ENCODE measurements around the gene ESYT1. TPM values are rescaled to one million over a fixed set of nuclear protein-coding genes. Genes with fewer than 3 reads are reported as not detected.
A peak's percentile ranks its signal among the peaks of the same experiment; 100 is the strongest.

Gene ESYT1, protein sequence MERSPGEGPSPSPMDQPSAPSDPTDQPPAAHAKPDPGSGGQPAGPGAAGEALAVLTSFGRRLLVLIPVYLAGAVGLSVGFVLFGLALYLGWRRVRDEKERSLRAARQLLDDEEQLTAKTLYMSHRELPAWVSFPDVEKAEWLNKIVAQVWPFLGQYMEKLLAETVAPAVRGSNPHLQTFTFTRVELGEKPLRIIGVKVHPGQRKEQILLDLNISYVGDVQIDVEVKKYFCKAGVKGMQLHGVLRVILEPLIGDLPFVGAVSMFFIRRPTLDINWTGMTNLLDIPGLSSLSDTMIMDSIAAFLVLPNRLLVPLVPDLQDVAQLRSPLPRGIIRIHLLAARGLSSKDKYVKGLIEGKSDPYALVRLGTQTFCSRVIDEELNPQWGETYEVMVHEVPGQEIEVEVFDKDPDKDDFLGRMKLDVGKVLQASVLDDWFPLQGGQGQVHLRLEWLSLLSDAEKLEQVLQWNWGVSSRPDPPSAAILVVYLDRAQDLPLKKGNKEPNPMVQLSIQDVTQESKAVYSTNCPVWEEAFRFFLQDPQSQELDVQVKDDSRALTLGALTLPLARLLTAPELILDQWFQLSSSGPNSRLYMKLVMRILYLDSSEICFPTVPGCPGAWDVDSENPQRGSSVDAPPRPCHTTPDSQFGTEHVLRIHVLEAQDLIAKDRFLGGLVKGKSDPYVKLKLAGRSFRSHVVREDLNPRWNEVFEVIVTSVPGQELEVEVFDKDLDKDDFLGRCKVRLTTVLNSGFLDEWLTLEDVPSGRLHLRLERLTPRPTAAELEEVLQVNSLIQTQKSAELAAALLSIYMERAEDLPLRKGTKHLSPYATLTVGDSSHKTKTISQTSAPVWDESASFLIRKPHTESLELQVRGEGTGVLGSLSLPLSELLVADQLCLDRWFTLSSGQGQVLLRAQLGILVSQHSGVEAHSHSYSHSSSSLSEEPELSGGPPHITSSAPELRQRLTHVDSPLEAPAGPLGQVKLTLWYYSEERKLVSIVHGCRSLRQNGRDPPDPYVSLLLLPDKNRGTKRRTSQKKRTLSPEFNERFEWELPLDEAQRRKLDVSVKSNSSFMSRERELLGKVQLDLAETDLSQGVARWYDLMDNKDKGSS
- total RNA-seq = 85.1 TPM
- polyA plus RNA-seq = 116 TPM

DNA sequence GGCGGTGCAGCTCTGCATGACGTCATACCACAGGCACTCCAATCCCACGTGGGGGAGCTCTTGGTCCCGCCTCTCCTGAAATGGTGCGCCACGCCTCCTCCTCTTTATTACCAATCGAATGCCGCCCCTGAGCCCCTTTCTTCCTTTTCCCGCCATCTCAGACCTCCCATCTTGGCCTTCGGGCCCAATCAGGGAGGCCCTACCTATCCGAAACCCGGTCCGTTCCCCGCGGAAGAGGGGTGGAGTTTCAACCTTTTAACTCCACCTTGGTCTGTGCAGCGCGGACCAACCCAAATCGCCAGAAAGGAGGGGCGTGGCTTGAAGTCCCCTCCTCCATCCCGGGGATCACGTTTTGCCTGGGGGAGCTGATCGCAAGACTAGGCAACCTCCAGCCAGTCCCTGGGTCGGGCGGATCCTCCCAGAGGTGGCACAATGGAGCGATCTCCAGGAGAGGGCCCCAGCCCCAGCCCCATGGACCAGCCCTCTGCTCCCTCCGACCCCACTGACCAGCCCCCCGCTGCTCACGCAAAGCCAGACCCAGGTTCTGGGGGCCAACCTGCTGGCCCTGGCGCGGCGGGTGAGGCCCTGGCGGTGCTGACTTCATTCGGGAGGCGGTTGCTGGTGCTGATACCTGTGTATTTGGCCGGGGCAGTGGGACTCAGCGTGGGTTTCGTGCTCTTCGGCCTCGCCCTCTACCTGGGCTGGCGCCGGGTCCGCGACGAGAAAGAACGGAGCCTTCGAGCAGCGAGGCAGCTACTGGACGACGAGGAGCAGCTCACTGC lies at the start of gene ESYT1:
ESYT1 (plus strand) TSS at position 380 of the 782 bp plus-strand sequence; CDS start at position 433, 53 bp downstream.
- peaks cover 8% of the 10 kb centered on the region for H3K36me3 ChIP-seq (ENCODE audit: insufficient read depth)
- peak; percentile 100 for DNase-seq (ENCODE audit: extremely low spot score)
- H3K4me1 ChIP-seq (ENCODE audit: insufficient read depth) = no peaks in the 10 kb centered on the region
- peak within 1 kb of the TSS; percentile 67 for H3K4me3 ChIP-seq (ENCODE audit: low read depth, low read length)
- under 1% methylated on average over 49 of the region's 49 CpGs for WGBS
- peak within 1 kb of the TSS; percentile 86 for H3K27ac ChIP-seq (ENCODE audit: low read depth)

DNA sequence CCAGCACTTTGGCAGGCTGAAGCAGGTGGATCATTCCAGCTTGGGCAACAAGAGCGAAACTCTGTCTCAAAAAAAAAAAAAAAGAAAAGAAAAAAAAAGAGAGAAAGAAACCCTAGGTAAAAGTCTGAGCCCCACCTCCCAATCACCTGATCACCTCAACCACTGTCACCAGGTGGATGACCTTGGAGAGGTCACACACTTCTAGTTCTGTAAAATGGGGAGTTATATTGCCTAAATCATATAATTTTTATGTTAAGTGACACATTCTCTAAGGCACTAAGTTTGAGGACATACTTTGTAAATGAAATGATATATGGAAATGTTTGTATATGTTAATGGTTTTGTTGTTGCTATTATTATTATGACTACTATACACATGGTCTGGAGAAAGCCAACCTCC lies 49.6 kb upstream of the ESYT1 start:
- Histone ChIP-seq H3K4me3 (ENCODE audit: low read depth, low read length) (no peak overlapping the region), H3K36me3 (ENCODE audit: insufficient read depth) (no peaks in the 10 kb centered on the region), H3K27ac (ENCODE audit: low read depth) (no peak overlapping the region), H3K4me1 (ENCODE audit: insufficient read depth) (no peaks in the 10 kb centered on the region)
- no peak for DNase-seq (ENCODE audit: extremely low spot score)
- WGBS = 94% methylated on average over 1 of the region's 1 CpG

DNA sequence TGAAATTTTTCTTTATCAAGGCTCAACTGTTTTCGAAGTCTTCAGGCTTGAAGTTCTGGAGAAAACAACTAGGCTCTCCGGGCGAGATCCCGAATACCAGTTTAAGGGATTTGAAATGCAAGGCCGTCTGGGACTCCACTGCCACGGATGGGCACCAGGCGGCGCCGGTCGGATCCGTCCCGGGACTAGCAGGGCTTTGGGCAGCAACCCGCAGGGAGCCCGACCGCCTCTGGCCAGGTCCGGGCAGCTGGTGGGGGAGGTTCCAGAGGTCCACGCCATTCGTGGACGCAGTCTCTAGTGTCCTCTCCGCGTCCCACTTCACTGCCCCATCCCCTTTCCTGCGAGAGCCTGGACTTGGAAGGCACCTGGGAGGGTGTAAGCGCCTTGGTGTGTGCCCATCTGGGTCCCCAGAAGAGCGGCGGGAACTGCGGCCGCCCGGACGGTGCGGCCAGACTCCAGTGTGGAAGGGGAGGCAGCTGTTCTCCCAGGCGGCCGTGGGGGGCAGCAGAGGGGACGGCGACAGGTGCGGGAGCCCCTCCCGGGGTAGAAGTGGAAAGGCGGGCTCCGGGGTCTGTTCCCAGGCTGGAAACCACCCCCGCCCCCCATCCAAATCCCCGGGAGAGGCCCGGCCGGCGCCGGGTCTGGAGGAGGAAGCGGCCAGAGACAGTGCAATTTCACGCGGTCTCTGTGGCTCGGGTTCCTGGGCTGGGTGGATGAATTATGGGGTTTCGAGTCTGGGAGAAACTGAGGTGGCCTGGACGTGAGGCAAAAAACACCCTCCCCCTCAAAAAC lies 48.9 kb upstream of the ESYT1 start:
- Histone ChIP-seq H3K4me1 (ENCODE audit: insufficient read depth) (no peaks in the 10 kb centered on the region), H3K27ac (ENCODE audit: low read depth) (peak overlapping the region; percentile 68), H3K36me3 (ENCODE audit: insufficient read depth) (no peaks in the 10 kb centered on the region), H3K4me3 (ENCODE audit: low read depth, low read length) (peak overlapping the region; percentile 41)
- WGBS = 1% methylated on average over 50 of the region's 50 CpGs
- no peak for DNase-seq (ENCODE audit: extremely low spot score)

DNA sequence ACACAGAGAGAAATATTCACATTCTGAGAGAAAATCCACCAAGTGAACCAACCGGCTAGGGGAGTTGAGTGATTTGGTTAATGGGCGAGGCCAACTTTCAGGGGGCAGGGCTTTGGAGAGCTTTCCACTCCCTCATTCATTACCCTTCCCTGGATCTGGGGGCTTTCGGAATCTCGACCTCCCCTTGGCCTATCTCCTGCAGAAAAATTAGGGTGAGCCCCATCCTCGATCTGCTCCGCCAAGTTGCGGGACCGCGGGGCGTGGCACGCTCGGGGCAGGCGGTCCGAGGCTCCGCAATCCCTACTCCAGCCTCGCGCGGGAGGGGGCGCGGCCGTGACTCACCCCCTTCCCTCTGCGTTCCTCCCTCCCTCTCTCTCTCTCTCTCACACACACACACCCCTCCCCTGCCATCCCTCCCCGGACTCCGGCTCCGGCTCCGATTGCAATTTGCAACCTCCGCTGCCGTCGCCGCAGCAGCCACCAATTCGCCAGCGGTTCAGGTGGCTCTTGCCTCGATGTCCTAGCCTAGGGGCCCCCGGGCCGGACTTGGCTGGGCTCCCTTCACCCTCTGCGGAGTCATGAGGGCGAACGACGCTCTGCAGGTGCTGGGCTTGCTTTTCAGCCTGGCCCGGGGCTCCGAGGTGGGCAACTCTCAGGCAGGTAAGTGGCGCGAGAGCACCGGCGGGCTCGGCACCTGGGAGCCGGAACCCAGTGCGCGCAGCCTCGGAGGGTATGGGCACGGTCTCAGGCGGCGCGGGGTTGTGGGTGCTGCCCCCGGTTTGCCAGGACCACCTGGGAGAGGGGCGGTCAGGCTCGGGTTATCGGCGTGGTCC lies 48.1 kb upstream of the ESYT1 start, which contains the start of gene ERBB3:
ERBB3 (plus strand) TSS at position 443 of the 833 bp plus-strand sequence; CDS start at position 579, 136 bp downstream.
- no peaks in the 10 kb centered on the region for H3K4me1 ChIP-seq (ENCODE audit: insufficient read depth)
- no peaks in the 10 kb centered on the region for H3K36me3 ChIP-seq (ENCODE audit: insufficient read depth)
- DNase-seq (ENCODE audit: extremely low spot score) = peak; percentile 88
- peak within 1 kb of the TSS; percentile 41 for H3K4me3 ChIP-seq (ENCODE audit: low read depth, low read length)
- WGBS = under 1% methylated on average over 59 of the region's 59 CpGs
- H3K27ac ChIP-seq (ENCODE audit: low read depth) = peak within 1 kb of the TSS; percentile 76

DNA sequence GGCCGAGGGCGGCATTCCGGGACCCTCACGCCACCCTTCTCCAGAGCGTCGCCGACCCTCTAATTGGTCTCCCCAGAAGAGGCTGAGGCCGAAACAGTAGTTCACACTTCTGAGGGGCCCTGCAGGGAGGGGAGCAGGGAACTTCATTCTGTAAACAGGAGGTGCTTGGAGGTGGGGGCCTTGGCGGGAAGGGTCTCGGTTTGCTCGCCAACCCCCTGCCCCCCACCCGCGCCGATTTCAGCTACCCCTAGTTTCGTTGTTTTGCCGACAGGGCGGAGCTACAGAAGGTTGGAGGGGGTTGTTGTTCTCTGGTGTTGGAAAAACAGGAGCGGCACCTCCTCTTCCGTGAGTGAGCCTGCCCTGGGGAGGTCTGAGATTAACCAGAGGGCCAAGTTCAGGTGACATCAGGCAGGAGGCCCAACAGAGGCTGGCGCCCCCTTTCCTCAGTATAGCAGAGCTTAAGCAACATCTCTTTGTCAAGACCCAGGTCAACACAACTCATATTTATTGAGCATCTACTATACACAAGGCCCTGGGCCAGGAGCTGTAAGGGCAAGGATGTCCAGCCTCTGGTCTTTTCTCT lies 47.4 kb upstream of the ESYT1 start:
- H3K36me3 ChIP-seq (ENCODE audit: insufficient read depth) = no peaks in the 10 kb centered on the region
- peak overlapping the region; percentile 76 for H3K27ac ChIP-seq (ENCODE audit: low read depth)
- H3K4me3 ChIP-seq (ENCODE audit: low read depth, low read length) = peak overlapping the region; percentile 41
- DNase-seq (ENCODE audit: extremely low spot score) = no peak
- H3K4me1 ChIP-seq (ENCODE audit: insufficient read depth) = no peaks in the 10 kb centered on the region
- 23% methylated on average over 20 of the region's 20 CpGs for WGBS

DNA sequence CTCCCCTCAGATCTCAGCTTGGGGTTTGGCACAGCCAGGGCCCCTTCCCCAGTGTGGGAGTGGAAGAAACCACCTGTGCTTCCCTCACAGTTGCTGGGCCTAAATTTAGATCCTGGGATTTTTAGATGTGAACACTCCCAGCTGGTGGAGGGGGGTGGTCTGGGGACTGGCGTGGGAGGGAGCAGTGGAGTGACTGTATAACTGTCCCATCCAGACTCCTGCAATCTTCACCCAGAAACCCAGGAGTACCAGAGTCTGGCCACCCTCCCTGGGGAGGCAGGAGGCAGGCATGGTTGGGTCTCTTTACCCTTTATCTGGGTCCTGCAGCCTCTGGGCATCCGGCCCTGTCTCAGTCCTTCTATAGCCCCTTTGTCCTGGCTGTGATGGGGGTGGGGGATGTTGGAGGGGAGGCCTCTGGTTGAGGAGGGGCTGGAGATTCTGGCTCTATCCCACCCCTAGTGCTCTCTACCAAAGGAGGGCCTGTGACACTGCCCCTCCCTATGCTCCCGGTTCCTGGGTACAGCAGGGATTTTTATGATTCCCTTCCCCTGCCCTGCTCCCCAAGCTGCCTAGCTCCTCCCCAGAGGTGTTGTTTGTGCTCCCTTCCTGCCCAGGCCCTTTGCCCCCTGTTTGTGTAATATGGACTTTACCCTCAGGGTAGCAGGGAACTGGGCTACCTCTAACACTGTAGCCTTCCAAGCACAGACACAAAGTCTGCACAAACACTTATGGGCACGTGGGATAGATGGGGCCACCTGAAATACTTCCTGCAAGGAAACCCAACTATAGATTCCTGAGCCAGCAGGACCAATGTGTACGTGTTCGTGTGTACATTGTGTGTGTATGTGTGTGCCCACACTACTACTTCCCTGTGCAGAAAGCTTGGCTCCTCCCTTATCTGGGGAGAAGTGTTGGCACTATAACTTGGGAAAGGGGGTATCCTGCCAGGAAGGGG lies 46.4 kb upstream of the ESYT1 start:
- peak overlapping the region; percentile 41 for H3K4me3 ChIP-seq (ENCODE audit: low read depth, low read length)
- no peak for DNase-seq (ENCODE audit: extremely low spot score)
- H3K36me3 ChIP-seq (ENCODE audit: insufficient read depth) = no peaks in the 10 kb centered on the region
- 53% methylated on average over 6 of the region's 6 CpGs for WGBS
- H3K4me1 ChIP-seq (ENCODE audit: insufficient read depth) = no peaks in the 10 kb centered on the region
- H3K27ac ChIP-seq (ENCODE audit: low read depth) = peak overlapping the region; percentile 61

DNA sequence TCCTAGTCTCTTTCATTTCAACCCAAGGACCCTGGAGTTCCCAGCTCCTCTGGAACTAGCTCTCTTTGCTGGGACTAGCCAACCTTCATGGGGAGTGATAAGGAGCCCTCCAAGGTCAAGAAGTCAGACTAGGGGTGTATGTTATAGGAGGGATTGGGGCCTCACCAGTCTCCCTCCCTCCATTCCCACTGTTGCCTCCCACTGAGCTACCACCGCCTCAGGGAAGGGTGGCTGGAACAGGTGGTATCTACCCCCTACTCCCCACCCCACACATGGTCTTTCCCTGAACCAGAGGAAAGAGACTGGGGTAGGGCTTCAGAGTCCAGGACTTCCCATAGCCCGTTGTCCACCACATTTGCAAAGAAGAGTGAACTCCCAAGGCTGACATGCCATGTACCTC lies 45.7 kb upstream of the ESYT1 start:
- 74% methylated on average over 2 of the region's 2 CpGs for WGBS
- H3K4me1 ChIP-seq (ENCODE audit: insufficient read depth) = no peaks in the 10 kb centered on the region
- H3K27ac ChIP-seq (ENCODE audit: low read depth) = no peak overlapping the region
- H3K36me3 ChIP-seq (ENCODE audit: insufficient read depth) = no peaks in the 10 kb centered on the region
- H3K4me3 ChIP-seq (ENCODE audit: low read depth, low read length) = no peak overlapping the region
- DNase-seq (ENCODE audit: extremely low spot score) = no peak

DNA sequence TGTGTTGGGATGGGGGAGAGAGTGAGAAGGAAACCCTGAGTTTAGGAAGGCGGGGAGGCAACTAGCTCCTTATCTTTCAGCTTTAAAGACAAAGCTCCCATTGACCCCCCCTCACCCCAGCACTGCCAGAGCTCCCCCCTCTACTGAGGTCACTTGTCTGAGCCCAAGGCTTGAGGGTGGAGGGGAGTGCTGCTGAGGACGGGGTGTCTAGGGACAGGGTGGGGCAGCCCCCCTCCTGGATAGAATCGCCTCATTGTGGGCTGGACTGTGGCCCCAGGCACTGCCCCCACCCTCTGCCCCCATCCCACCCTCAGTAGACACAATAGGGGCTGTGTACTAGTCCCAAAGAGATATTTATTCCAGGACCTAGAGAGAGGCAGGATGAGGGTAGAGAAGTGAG lies 45.1 kb upstream of the ESYT1 start:
- Histone ChIP-seq H3K27ac (ENCODE audit: low read depth) (no peak overlapping the region), H3K4me1 (ENCODE audit: insufficient read depth) (no peaks in the 10 kb centered on the region), H3K4me3 (ENCODE audit: low read depth, low read length) (no peak overlapping the region), H3K36me3 (ENCODE audit: insufficient read depth) (no peaks in the 10 kb centered on the region)
- DNase-seq (ENCODE audit: extremely low spot score) = no peak
- 56% methylated on average over 3 of the region's 3 CpGs for WGBS

DNA sequence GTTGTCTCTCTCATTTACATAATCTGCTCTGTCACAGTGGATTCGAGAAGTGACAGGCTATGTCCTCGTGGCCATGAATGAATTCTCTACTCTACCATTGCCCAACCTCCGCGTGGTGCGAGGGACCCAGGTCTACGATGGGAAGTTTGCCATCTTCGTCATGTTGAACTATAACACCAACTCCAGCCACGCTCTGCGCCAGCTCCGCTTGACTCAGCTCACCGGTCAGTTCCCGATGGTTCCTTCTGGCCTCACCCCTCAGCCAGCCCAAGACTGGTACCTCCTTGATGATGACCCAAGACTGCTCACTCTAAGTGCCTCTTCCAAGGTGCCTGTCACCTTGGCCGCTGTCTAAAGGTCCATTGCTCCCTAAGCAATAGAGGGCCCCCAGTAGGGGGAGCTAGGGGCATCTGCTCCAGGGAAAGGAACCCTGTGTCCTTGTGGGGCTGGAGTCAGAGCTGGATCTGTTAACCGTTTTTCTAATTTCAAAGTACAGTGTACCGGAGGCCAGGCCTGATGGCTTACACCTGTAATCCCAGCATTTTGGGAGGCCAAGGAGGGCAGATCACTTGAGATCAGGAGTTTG lies 43.0 kb upstream of the ESYT1 start:
- H3K4me3 ChIP-seq (ENCODE audit: low read depth, low read length) = no peak overlapping the region
- H3K36me3 ChIP-seq (ENCODE audit: insufficient read depth) = no peaks in the 10 kb centered on the region
- H3K27ac ChIP-seq (ENCODE audit: low read depth) = no peak overlapping the region
- H3K4me1 ChIP-seq (ENCODE audit: insufficient read depth) = no peaks in the 10 kb centered on the region
- WGBS = 88% methylated on average over 15 of the region's 15 CpGs
- DNase-seq (ENCODE audit: extremely low spot score) = no peak

DNA sequence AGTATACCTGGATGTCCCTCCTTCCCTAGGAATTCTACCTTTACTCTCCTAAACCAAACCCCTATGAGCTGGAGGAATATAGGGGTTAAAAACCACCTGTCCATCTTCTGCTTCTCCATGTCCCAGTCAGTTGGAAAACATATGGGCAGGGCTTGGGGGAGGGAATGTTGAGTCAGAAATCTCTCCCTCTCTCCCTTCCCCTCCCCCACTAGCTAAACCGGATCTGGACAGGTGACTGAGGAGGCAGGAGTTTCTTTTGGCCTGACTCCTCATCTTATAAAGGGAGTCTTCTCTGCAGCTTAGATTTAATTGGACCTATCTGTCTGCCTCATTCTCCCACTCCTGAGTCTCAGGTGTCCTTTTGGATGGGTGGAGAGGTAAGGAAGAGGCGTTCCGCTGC lies 42.0 kb upstream of the ESYT1 start:
- no peak overlapping the region for H3K27ac ChIP-seq (ENCODE audit: low read depth)
- no peak for DNase-seq (ENCODE audit: extremely low spot score)
- no peak overlapping the region for H3K4me3 ChIP-seq (ENCODE audit: low read depth, low read length)
- H3K4me1 ChIP-seq (ENCODE audit: insufficient read depth) = no peaks in the 10 kb centered on the region
- WGBS = 80% methylated on average over 3 of the region's 3 CpGs
- H3K36me3 ChIP-seq (ENCODE audit: insufficient read depth) = no peaks in the 10 kb centered on the region

Data from urinary bladder (tissue), 4 donors.